Gastrocnemius medialis (tissue), 4 donors: ENCODE data around the gene LILRA2. TPM values are rescaled to one million over a fixed set of nuclear protein-coding genes. Genes with fewer than 3 reads are reported as not detected.
"Not testable (repeated sequence)": the region's sequence is repeated elsewhere in the genome, so short reads cannot be mapped to it uniquely, and the experiment has no call there.

Source experiments
- ATAC-seq, 2 donors: fragments of 150-250 bp; one replicate each; pipeline ENCODE4 v1.9.1; 2016
- DNase-seq, 2 donors: peaks; one replicate each; pipeline ENCODE4 v3.0.0-alpha.2; 2019
- H3K27ac ChIP-seq, 4 donors: fragments of 200-600 bp; sonication (generic); 1 replicate in 1 of 4; 2 replicates in 3 of 4; pipeline ENCODE4 v1.5.1; 2016 to 2018; ENCODE audit warnings: mild to moderate bottlenecking in 2 of 4, moderate library complexity in 1 of 4
- H3K27me3 ChIP-seq, 3 donors: fragments of 200-600 bp; sonication (generic) in 2 of 3; 1 replicate in 1 of 3; 2 replicates in 2 of 3; pipeline versions ENCODE4 v1.5.1 to v1.6.0; 2016 to 2019; ENCODE audit warnings: mild to moderate bottlenecking in 1 of 3, moderate library complexity in 1 of 3
- H3K36me3 ChIP-seq, 2 donors: fragments of 200-600 bp; sonication (generic) in 1 of 2; one replicate each; pipeline ENCODE4 v1.5.1; 2017 to 2018
- H3K4me1 ChIP-seq, 2 donors: fragments of 200-600 bp; sonication (generic) in 1 of 2; one replicate each; pipeline ENCODE4 v1.5.1; 2016 to 2017; ENCODE audit warnings: mild to moderate bottlenecking in 2 of 2
- H3K4me3 ChIP-seq, 4 donors: fragments of 200-600 bp; sonication (generic) in 3 of 4; 1 replicate in 1 of 4; 2 replicates in 3 of 4; pipeline ENCODE4 v1.5.1; 2016 to 2019; ENCODE audit warnings: mild to moderate bottlenecking in 2 of 4
- H3K9me3 ChIP-seq, 3 donors: fragments of 200-600 bp; sonication (generic) in 2 of 3; 1 replicate in 1 of 3; 2 replicates in 2 of 3; pipeline ENCODE4 v1.5.1; 2016 to 2019
- CTCF ChIP-seq, 5 experiments: fragments of 450-650 bp in 3 of 5; fragments of 200-600 bp in 2 of 5; sonication (generic) in 2 of 5; IDR thresholded peaks in 4 of 5; conservative IDR thresholded peaks in 1 of 5; 1 replicate in 4 of 5; 2 replicates in 1 of 5; pipeline ENCODE4 v1.5.1; 2016 to 2019; ENCODE audit warnings: antibody characterized with exemption in 5 of 5, mild to moderate bottlenecking in 3 of 5, moderate library complexity in 3 of 5
- POLR2A ChIP-seq, 2 donors: fragments of 450-650 bp; IDR thresholded peaks; one replicate each; pipeline ENCODE4 v1.6.1; 2017; ENCODE audit warnings: antibody characterized with exemption in 2 of 2, mild to moderate bottlenecking in 2 of 2, moderate library complexity in 2 of 2
- in situ Hi-C, 4 donors: fragments of 200-750 bp; cut with MboI; loops; one replicate each; pipeline versions ENCODE4 v1.15.0 to v1.8.0; 2017; ENCODE audit warnings: low sequenced_read_pairs in 4 of 4
- intact Hi-C: fragments of 100-400 bp; cut with DNase I; formaldehyde crosslinking; loops from one replicate; pipeline ENCODE4 v1.15.1; 2023; ENCODE audit warnings: low total_unique reads
- total RNA-seq, 4 donors: library from RNA; depleted of rRNA; stranded (reverse); fragments of >200 nt; gene quantifications; one replicate each; pipeline versions ENCODE4 v1.1.0 to v1.2.3, GENCODE V29; 2016

Gene LILRA2
- total RNA-seq, 4 donors from 2014 or later = 0.44 to 1.0 (median 0.91) TPM; not detected in 1

GRCh38 chr19:54586397-54586796 lies 12.8 kb downstream of the LILRA2 start:
- Histone ChIP-seq H3K36me3 (no peaks in the 10 kb centered on the region), H3K4me3 (no peak overlapping the region), H3K9me3 (no peaks in the 10 kb centered on the region), H3K27me3 (no peaks in the 10 kb centered on the region), H3K4me1 (no peaks in the 10 kb centered on the region), H3K27ac (no peak overlapping the region)
- DNase-seq (no peak), ATAC-seq (no peak)
- TF ChIP-seq POLR2A (IDR thresholded peaks at IDR 0.05) = no peak
- TF ChIP-seq CTCF (IDR thresholded peaks at IDR 0.05 in 4 of 5, conservative IDR thresholded peaks at IDR 0.05 in 1 of 5) = no peak
- in situ Hi-C loops = loop anchor here in 1 of 4 donors (5.0 kb wide), 1 partner anchor 304 kb away; the partner anchor contains the start of gene LILRB2
- intact Hi-C loops = loop anchor here (5.0 kb wide), 1 partner anchor 304 kb away; the partner anchor contains the start of gene LILRB2

- in situ Hi-C loops = loop anchor here in 1 of 4 donors (5.0 kb wide), 1 partner anchor 305 kb away; the partner anchor contains the start of gene LILRB2
These were observed 13.4 kb downstream of the LILRA2 start for GRCh38 chr19:54587026-54587425.

GRCh38 chr19:54593445-54593844 lies 19.9 kb downstream of the LILRA2 start, which contains the start of gene LILRA1:
LILRA1 (plus strand) TSS chr19:54593632; CDS start chr19:54594245, 613 bp downstream.
- H3K4me1 ChIP-seq, ATAC-seq, DNase-seq, H3K4me3 ChIP-seq, intact Hi-C loops, H3K27me3 ChIP-seq, in situ Hi-C loops, H3K27ac ChIP-seq, H3K36me3 ChIP-seq, H3K9me3 ChIP-seq: not testable (repeated sequence)

More at GRCh38 chr19:54587026-54587425, 13.4 kb downstream of the LILRA2 start:
- TF ChIP-seq POLR2A (IDR thresholded peaks at IDR 0.05) (no peak), CTCF (IDR thresholded peaks at IDR 0.05 in 4 of 5, conservative IDR thresholded peaks at IDR 0.05 in 1 of 5) (no peak)
- Histone ChIP-seq H3K4me3 (no peak overlapping the region), H3K27ac (no peak overlapping the region), H3K9me3 (no peaks in the 10 kb centered on the region), H3K36me3 (no peaks in the 10 kb centered on the region), H3K27me3 (no peaks in the 10 kb centered on the region), H3K4me1 (no peaks in the 10 kb centered on the region)
- intact Hi-C loops = loop anchor here (5.0 kb wide), 1 partner anchor 305 kb away; the partner anchor contains the start of gene LILRB2
- DNase-seq (no peak), ATAC-seq (no peak)

- H3K9me3 ChIP-seq, H3K27ac ChIP-seq, H3K36me3 ChIP-seq, H3K27me3 ChIP-seq, ATAC-seq, intact Hi-C loops, in situ Hi-C loops, H3K4me3 ChIP-seq, DNase-seq, H3K4me1 ChIP-seq: not testable (repeated sequence)
These were observed 20.5 kb downstream of the LILRA2 start for GRCh38 chr19:54593931-54594626.

GRCh38 chr19:54594737-54595136 lies 21.1 kb downstream of the LILRA2 start:
- TF ChIP-seq CTCF (IDR thresholded peaks at IDR 0.05 in 4 of 5, conservative IDR thresholded peaks at IDR 0.05 in 1 of 5) (no peak), POLR2A (IDR thresholded peaks at IDR 0.05) (no peak)
- ATAC-seq (no peak), DNase-seq (no peak)
- Histone ChIP-seq H3K4me3 (no peak overlapping the region), H3K4me1 (no peaks in the 10 kb centered on the region), H3K36me3 (no peaks in the 10 kb centered on the region), H3K9me3 (no peaks in the 10 kb centered on the region), H3K27ac (no peak overlapping the region), H3K27me3 (no peaks in the 10 kb centered on the region)
- intact Hi-C loops = no loop called here
- in situ Hi-C loops = no loop called here

GRCh38 chr19:54595680-54596436 lies 22.3 kb downstream of the LILRA2 start:
- H3K4me1 ChIP-seq, H3K9me3 ChIP-seq, DNase-seq, H3K27ac ChIP-seq, H3K36me3 ChIP-seq, H3K4me3 ChIP-seq, in situ Hi-C loops, H3K27me3 ChIP-seq, ATAC-seq, intact Hi-C loops: not testable (repeated sequence)
